IPS DF 6.9 (cell line): ENCODE results near the gene ZNF880.
"Not testable (repeated sequence)": the region's sequence is repeated elsewhere in the genome, so short reads cannot be mapped to it uniquely, and the experiment has no call there.

ENCODE experiments used
- DNase-seq: peaks from one replicate; pipeline ENCODE4 v3.0.0-alpha.2; 2013; ENCODE audit warnings: low read depth, low spot score
- H3K27ac ChIP-seq: one replicate; pipeline ENCODE4 v1.5.1; 2013; ENCODE audit warnings: low read length, control low read depth
- H3K27me3 ChIP-seq: 2 replicates; pipeline ENCODE4 v1.6.1; 2013; ENCODE audit warnings: mild to moderate bottlenecking, low read length; ENCODE audit not compliant: control insufficient read depth, insufficient read depth
- H3K36me3 ChIP-seq: 2 replicates; pipeline ENCODE4 v1.6.1; 2013; ENCODE audit warnings: low read length; ENCODE audit not compliant: control insufficient read depth, insufficient read depth
- H3K4me1 ChIP-seq: 2 replicates; pipeline ENCODE4 v1.6.1; 2013; ENCODE audit warnings: low read length; ENCODE audit not compliant: control insufficient read depth, insufficient read depth
- H3K4me3 ChIP-seq: 2 replicates; pipeline ENCODE4 v1.5.1; 2013; ENCODE audit warnings: mild to moderate bottlenecking, low read length
- H3K9me3 ChIP-seq: 2 replicates; pipeline ENCODE4 v1.6.1; 2013; ENCODE audit warnings: low read length, inconsistent platforms; ENCODE audit not compliant: control insufficient read depth, insufficient read depth
- WGBS: extraction: QIAGEN DNeasy Blood & Tissue Kit; methylation state at CpG from one replicate; pipeline ENCODE4 v1.1.7; 2013; ENCODE audit warnings: mixed read lengths, missing lambda C conversion rate; ENCODE audit not compliant: insufficient read length, insufficient coverage; 5-methylcytosine and 5-hydroxymethylcytosine counted together

The ZNF880 gene

DNA sequence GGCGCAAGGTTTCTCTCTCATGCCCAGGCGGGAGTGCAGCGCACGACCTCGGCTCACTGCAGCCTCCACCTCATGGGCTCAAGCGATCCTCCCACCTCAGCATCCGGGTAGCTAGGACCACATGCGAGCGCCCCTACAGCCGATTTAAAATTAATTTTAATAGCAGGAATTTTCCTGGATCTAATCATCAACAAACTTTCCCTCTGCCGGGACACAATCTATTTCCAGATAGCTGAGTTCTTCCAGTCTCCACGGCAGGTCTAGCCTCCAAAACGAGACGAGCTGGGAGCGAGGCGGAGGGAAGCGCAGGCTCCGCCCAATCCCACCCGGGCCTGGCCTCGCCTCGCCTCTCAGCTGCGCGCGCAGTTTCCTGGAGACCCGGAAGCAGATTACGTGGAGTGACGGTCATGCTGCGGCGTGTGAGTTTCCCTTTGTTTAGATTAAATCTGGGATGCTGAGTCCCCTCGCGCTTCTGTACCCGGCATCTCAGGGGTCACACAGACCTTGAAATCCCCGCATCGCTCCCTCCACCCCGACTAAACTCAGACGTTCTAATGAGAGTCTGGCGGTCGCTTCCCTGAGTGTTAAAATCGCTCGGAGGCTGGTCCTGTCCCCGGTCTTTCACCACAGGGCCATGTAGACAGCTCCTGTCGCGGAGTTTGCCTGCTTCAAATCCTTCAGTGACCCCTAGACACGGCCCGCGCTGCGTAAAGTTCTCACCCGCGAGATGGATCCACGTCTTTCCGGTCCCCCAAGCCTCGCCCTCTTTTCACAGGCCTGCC, at the start of gene ZNF880:
Gene ZNF880, plus strand, starts transcription at position 365 of the 782 bp plus-strand sequence. Its CDS starts 43 bp downstream, at position 408.
- Histone ChIP-seq H3K27me3 (no peaks in the 10 kb centered on the region), H3K4me1 (0 out of 2 replicates have a peak, but pooled peaks cover 1% of the 10 kb centered on the region), H3K36me3 (peaks cover 5% of the 10 kb centered on the region; the same call in 1 of the 2 replicates), H3K27ac (no peak within 1 kb of the TSS), H3K4me3 (peak within 1 kb of the TSS; percentile 77), H3K9me3 (peaks cover under 1% of the 10 kb centered on the region; the same call in 1 of the 2 replicates)
- WGBS: no CpG with 5 or more reads among the region's 52 CpGs
- DNase-seq: peak; percentile 84

DNA sequence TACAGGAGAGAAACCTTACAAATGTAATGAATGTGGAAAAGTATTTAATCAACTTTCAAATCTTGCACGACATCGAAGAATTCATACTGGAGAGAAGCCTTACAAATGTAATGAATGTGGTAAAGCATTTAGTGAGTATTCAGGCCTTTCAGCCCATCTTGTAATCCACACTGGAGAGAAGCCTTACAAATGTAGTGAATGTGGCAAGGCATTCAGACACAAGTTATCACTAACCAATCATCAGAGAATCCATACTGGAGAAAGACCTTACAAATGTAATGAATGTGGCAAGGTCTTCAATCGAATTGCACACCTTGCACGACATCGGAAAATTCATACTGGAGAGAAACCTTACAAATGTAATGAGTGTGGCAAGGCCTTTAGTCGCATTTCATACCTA, 47.3 kb upstream of the ZNF880 start:
- Histone ChIP-seq H3K9me3 (peaks cover 16% of the 10 kb centered on the region), H3K36me3 (peaks cover 24% of the 10 kb centered on the region), H3K27me3 (no peaks in the 10 kb centered on the region), H3K4me1 (no peaks in the 10 kb centered on the region), H3K27ac (no peak overlapping the region), H3K4me3 (no peak overlapping the region)
- DNase-seq: no peak
- WGBS: no CpG with 5 or more reads among the region's 6 CpGs

DNA sequence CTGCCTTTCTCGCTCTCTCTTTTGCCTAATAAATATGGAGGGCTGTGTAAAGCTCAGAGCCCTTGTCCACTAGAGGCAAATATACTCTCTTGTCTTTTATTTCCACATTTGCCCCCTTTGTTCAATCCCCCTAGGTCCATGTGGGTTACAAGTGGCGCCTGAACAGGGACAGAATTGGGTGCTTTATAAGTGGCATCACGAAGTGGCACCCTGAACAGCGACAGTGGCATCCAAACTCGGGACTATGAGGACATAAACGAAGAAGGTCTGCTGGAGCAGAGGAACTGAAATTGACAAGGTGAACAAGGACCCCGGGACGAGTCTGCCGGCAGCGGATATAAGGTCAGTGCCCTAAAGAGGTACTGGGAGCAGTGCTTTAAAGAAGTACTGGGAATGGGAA, 38.0 kb upstream of the ZNF880 start:
- no peak overlapping the region for H3K27ac ChIP-seq
- no peaks in the 10 kb centered on the region for H3K27me3 ChIP-seq
- no peak for DNase-seq
- no peaks in the 10 kb centered on the region for H3K4me1 ChIP-seq
- peaks cover 6% of the 10 kb centered on the region for H3K9me3 ChIP-seq
- H3K36me3 ChIP-seq: no peaks in the 10 kb centered on the region
- no peak overlapping the region for H3K4me3 ChIP-seq
- no CpG with 5 or more reads among the region's 10 CpGs for WGBS

GRCh38 chr19:52335768-52336116, 34.0 kb upstream of the ZNF880 start:
- no peak overlapping the region; the same call in 1 of the 2 replicates for H3K4me3 ChIP-seq
- WGBS: no CpG with 5 or more reads among the region's 9 CpGs

GRCh38 chr19:52336117-52336790, 33.5 kb upstream of the ZNF880 start, which contains the start of gene ZNF610:
TSS of gene ZNF610 (plus strand) at chr19:52336243. CDS start at chr19:52349173, 12,930 bp downstream.
- peak within 1 kb of the TSS; percentile 82 for H3K4me3 ChIP-seq
- peak; percentile 75 for DNase-seq

More at GRCh38 chr19:52335768-52336116, 34.0 kb upstream of the ZNF880 start:
- Histone ChIP-seq H3K36me3 (no peaks in the 10 kb centered on the region; the same call in 1 of the 2 replicates), H3K27me3 (no peaks in the 10 kb centered on the region), H3K9me3 (peaks cover 4% of the 10 kb centered on the region), H3K4me1 (no peaks in the 10 kb centered on the region), H3K27ac (no peak overlapping the region)
- DNase-seq: no peak

DNA sequence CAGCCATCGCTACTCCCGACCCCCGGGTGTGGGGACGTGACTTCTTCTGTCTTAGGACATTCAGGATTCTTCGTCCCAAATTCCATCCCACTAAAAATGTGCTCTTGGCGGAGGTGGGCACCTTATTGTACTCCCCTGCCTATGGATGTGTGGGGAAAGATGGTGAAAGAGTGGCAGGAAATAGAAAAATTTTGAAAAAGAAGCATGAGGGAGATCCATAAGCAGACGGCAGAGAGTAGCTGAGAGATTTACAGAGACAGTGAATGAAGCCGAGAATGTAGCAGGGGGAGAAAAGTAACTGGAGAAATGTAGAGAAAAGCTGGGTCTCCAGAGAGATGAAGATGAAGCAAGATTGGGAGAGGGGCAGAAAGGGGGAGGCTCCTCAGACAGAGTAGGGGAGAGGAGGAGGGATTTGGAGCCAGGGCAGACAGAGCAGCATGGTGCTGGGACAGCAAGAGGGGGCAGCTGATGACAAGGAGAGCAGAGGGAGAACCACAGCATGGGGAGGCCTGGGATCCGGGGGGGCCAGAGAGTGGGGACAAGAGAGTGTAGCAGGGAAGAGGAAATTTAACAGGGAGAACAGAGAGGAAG, 32.8 kb upstream of the ZNF880 start:
- H3K9me3 ChIP-seq: peaks cover 2% of the 10 kb centered on the region
- H3K36me3 ChIP-seq: no peaks in the 10 kb centered on the region; the same call in 1 of the 2 replicates
- no CpG with 5 or more reads among the region's 9 CpGs for WGBS
- H3K4me1 ChIP-seq: no peaks in the 10 kb centered on the region
- DNase-seq: no peak
- no peaks in the 10 kb centered on the region for H3K27me3 ChIP-seq
- H3K4me3 ChIP-seq: peak overlapping the region; percentile 82; the same call in 1 of the 2 replicates
- H3K27ac ChIP-seq: no peak overlapping the region

More at GRCh38 chr19:52336117-52336790, 33.5 kb upstream of the ZNF880 start, which contains the start of gene ZNF610:
- no peaks in the 10 kb centered on the region for H3K4me1 ChIP-seq
- no peaks in the 10 kb centered on the region for H3K27me3 ChIP-seq
- WGBS: no CpG with 5 or more reads among the region's 55 CpGs
- H3K9me3 ChIP-seq: peaks cover 3% of the 10 kb centered on the region
- H3K36me3 ChIP-seq: no peaks in the 10 kb centered on the region; the same call in 1 of the 2 replicates
- no peak within 1 kb of the TSS for H3K27ac ChIP-seq

DNA sequence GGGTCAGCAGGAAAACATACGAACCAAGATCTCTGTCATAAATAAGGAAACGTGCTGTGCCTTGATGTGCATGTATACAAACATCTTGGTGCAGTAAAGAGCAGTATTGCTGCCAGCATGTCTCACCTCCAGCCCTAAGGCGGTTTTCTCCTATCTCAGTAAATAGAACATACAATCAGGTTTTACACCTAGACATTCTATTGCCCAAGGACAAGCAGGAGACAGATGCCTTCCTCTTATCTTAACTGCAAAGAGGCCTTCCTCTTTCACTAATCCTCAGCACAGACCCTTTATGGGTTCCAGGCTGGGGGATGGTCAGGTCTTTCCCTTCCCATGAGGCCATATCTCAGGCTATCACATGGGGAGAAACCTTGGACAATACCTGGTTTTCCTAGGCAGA, 30.7 kb upstream of the ZNF880 start:
- not testable (repeated sequence) for H3K27ac ChIP-seq, H3K4me3 ChIP-seq, H3K9me3 ChIP-seq, H3K36me3 ChIP-seq, H3K4me1 ChIP-seq, H3K27me3 ChIP-seq, DNase-seq
- no CpG with 5 or more reads among the region's 3 CpGs for WGBS

GRCh38 chr19:52343548-52343947, 26.2 kb upstream of the ZNF880 start:
- peak; percentile 73 for DNase-seq
- no peaks in the 10 kb centered on the region for H3K9me3 ChIP-seq
- WGBS: no CpG with 5 or more reads among the region's 8 CpGs
- no peaks in the 10 kb centered on the region for H3K27me3 ChIP-seq
- H3K36me3 ChIP-seq: no peaks in the 10 kb centered on the region
- H3K27ac ChIP-seq: no peak overlapping the region
- H3K4me3 ChIP-seq: no peak overlapping the region
- H3K4me1 ChIP-seq: no peaks in the 10 kb centered on the region

- Histone ChIP-seq H3K4me1 (no peaks in the 10 kb centered on the region), H3K27me3 (no peaks in the 10 kb centered on the region), H3K9me3 (no peaks in the 10 kb centered on the region), H3K4me3 (no peak overlapping the region), H3K27ac (no peak overlapping the region), H3K36me3 (no peaks in the 10 kb centered on the region)
- WGBS: no CpG with 5 or more reads among the region's 6 CpGs
- DNase-seq: no peak
Measured at GRCh38 chr19:52345162-52345561, 24.6 kb upstream of the ZNF880 start.

DNA sequence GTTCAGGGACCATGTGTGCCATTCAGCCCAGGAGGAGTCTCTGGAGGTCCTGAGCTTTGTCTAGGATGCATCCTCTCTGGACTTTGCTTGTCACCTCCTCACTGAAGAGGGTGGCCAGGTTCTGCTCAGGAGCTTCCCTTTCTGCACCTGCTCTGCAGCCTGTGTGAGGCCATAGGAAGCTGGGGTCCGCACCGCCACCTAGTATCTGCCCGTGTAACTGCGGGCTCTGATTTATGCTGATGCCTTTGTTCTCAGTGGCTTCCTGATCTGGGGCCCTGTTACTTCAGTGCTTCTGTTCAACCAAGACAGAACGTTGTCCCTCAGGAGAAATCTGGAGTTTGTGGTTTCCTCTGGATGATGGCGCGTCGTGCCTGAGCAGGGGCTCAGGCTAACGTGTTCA, 18.2 kb upstream of the ZNF880 start:
- DNase-seq: no peak
- WGBS: no CpG with 5 or more reads among the region's 9 CpGs
- peaks cover 8% of the 10 kb centered on the region; the same call in 1 of the 2 replicates for H3K36me3 ChIP-seq

More for the DNA sequence above, 18.2 kb upstream of the ZNF880 start:
- Histone ChIP-seq H3K4me3 (no peak overlapping the region), H3K9me3 (no peaks in the 10 kb centered on the region), H3K27ac (no peak overlapping the region), H3K4me1 (no peaks in the 10 kb centered on the region), H3K27me3 (no peaks in the 10 kb centered on the region)
